Mucosa of stomach (tissue), 1 donor: ENCODE data around the gene HSPBAP1.

ENCODE experiments used
- H3K27me3 ChIP-seq: one replicate; pipeline ENCODE4 v1.7.0; 2013; ENCODE audit warnings: mild to moderate bottlenecking, low read length; ENCODE audit not compliant: control insufficient read depth, insufficient read depth
- H3K36me3 ChIP-seq: one replicate; pipeline ENCODE4 v1.7.0; 2013; ENCODE audit warnings: low read length; ENCODE audit not compliant: control insufficient read depth, insufficient read depth
- H3K4me1 ChIP-seq: one replicate; pipeline ENCODE4 v1.7.0; 2013; ENCODE audit warnings: mild to moderate bottlenecking, low read length; ENCODE audit not compliant: control insufficient read depth, insufficient read depth
- H3K4me3 ChIP-seq: one replicate; pipeline ENCODE4 v1.7.0; 2013; ENCODE audit warnings: low read length
- H3K9ac ChIP-seq: one replicate; pipeline ENCODE4 v1.7.0; 2013; ENCODE audit warnings: mild to moderate bottlenecking, low read length, moderate library complexity
- H3K9me3 ChIP-seq: one replicate; pipeline ENCODE4 v1.7.0; 2013; ENCODE audit warnings: mild to moderate bottlenecking, low read length, moderate library complexity; ENCODE audit not compliant: control insufficient read depth
- donor health status: Pancreatic carcinoma.

HSPBAP1 gene

DNA sequence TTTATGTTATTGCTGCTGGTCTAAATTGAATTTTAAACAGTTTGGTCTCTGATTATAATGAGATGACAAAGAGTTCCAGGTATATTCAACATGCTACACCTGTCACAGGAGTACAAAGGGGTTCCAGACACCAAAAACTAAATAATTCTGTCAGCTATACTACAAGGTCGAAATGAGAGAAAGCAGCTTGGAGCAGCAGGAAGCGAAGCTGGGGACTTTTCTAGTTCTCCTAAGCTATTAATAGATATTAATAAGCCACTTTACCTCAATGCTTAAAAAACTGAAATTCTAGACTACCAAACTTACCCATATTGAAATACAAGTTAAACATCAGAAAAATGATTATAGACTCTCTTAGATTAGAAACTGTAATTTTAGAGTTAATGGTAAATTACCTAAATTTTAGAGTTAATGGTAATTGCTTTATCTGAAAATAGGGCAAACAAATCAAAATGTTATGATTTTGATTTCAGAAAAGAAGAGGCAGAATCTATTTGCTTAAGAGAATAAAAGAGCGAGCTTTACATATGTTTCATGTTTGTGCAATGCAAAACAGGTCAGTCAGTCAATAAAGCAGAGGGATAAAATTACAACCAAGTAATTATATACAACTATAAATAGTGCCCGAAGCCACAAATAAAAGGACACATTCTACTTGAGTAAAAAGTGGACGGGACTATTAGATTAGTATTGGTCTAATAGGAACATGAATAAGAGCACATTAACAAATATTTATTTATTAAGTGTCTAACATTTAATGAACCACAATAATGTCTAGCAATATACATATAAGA, 16.8 kb downstream of the HSPBAP1 start:
- H3K4me3 ChIP-seq = no peak overlapping the region

DNA sequence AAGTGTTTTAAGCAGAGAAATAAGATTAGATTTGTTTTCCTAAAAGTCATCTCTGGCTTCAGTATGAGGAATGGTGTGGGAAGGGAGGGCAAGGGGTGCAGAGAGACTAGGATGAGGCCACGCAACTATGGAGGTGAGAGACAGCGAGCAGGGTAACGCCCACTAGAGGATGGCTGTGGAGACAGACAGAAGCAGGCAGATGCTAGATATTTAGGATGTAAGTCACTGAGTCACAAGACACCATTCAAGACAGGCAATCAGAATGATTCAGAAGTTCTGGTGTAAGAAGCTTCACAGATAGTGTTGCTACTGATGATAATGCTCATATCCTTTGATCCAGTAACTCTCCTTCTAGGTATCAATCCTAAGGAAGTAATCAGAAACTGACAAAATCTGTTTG, 19.1 kb downstream of the HSPBAP1 start:
- H3K4me3 ChIP-seq = no peak overlapping the region
- H3K9me3 ChIP-seq = no peaks in the 10 kb centered on the region
- no peak overlapping the region for H3K9ac ChIP-seq
- no peaks in the 10 kb centered on the region for H3K4me1 ChIP-seq
- H3K36me3 ChIP-seq = no peaks in the 10 kb centered on the region
- H3K27me3 ChIP-seq = no peaks in the 10 kb centered on the region

More for the DNA sequence above, 16.8 kb downstream of the HSPBAP1 start:
- H3K4me1 ChIP-seq = no peaks in the 10 kb centered on the region
- H3K36me3 ChIP-seq = no peaks in the 10 kb centered on the region
- no peaks in the 10 kb centered on the region for H3K9me3 ChIP-seq
- no peaks in the 10 kb centered on the region for H3K27me3 ChIP-seq
- no peak overlapping the region for H3K9ac ChIP-seq

DNA sequence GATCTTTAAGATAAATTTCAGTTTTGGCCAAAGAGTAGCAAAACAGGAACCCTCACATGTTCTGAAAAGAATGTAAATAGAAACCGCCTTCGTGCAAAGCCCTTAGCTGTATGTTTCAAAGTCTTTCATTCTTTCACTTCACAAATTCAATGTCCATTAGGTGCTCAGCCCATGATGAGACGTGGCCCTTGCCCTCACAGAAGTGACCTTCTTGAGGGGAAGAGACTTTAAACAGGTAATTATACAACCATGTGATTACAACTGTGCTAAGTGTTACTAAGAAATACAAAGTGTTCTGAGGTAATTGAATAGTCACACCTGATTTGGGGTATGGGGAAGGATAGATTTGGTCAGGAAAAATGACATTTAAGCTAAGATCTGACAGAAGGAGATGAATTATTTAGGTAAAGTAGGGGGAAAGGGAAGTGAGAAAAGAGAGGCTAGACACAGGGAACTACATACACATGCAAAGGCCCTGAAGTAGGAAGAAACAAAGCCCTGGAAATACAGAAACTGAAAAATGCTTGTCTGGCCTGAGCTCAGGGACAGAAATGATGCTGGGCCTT, 19.6 kb downstream of the HSPBAP1 start:
- Histone ChIP-seq H3K9ac (no peak overlapping the region), H3K36me3 (no peaks in the 10 kb centered on the region), H3K9me3 (no peaks in the 10 kb centered on the region), H3K4me1 (no peaks in the 10 kb centered on the region), H3K27me3 (no peaks in the 10 kb centered on the region), H3K4me3 (no peak overlapping the region)

DNA sequence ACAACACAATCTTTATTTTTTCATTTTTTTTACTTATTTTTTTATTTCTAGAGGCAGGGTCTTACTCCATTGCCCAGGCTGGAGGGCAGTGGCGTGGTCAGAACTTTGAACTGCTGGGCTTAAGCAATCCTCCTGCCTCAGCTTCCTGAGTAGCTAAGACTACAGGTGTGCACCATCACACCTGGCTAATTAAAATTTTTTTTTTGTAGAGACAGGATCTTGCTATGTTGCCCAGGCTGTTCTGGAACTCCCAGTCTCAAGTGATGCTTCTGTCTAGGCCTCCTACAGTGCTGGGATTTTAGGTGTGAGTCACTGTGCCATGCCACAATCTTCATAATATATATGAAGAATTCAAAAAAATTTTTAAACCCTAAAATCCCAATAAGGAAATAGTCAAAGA, 20.8 kb downstream of the HSPBAP1 start:
- H3K27me3 ChIP-seq = no peaks in the 10 kb centered on the region
- no peaks in the 10 kb centered on the region for H3K9me3 ChIP-seq
- H3K4me3 ChIP-seq = no peak overlapping the region
- no peaks in the 10 kb centered on the region for H3K4me1 ChIP-seq
- H3K36me3 ChIP-seq = no peaks in the 10 kb centered on the region
- H3K9ac ChIP-seq = no peak overlapping the region

DNA sequence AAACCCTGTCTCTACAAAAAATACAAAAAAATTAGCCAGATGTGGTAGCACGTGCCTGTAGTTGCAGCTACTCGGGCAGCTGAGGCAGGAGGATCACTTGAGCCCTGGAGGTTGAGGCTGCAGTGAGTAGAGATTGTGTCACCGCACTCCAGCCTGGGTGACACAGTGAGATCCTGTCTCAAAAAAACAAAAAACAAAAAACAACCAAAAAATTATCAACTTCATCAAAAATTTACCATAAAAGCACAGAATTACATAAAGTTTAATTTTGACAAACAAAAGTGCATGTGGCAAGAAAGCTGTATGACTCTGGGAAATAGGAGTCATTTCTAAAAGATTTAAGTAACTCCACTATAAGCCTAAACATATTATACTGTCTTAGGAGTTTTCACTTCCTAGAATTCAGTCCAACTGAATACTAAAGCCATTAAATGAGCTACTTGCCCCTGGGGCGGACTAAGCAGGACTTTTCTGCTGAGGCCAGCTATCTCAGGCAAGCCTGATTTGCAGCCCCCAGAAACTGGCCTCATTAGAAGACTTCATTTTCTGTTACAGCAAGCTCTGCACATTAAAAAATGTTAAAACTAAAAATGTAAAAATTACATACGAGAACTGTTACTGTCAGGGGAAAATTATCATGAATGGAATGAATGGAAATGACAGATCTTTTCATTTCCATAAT, 23.0 kb downstream of the HSPBAP1 start:
- Histone ChIP-seq H3K9ac (no peak overlapping the region), H3K9me3 (no peaks in the 10 kb centered on the region), H3K36me3 (no peaks in the 10 kb centered on the region), H3K27me3 (no peaks in the 10 kb centered on the region), H3K4me3 (no peak overlapping the region), H3K4me1 (no peaks in the 10 kb centered on the region)

DNA sequence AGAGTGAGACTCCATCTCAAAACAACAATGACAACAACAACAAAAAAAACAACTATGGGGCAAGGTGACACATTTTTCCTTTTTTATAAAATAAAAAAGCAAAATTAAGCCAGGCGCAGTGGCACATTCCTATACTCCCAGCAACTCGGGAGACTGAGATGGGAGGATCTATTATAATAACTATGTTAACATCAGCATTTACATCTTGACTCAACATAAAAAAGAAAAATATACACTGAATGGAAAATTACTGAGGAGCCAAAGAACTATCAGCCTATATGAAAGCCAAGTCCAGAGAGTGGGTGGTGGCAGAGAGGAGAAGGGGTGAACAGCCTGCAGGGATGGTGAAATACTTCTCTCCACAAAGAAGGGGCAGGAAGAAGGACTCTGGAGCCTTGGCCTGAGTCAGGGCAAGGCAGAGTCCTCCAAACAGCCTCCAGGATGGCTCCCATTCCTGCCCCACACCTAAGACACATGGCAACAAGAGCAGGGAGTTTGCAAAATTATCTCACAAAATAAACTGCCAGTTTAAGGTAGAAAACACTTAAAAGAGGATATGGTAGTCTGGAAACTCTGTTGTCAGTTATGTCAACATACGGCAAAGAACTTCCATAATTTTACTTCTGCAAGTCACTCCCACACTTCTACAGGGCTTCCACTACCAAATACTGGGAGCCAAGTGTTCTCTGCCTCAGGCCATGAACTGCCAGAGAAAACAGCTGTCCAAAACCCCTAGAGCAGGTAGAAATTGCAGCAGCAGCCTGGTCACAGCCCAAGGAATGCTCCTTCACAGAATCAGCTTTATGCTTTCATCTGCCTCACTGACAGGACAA, 25.9 kb downstream of the HSPBAP1 start:
- Histone ChIP-seq H3K4me3 (no peak overlapping the region), H3K27me3 (no peaks in the 10 kb centered on the region), H3K36me3 (no peaks in the 10 kb centered on the region), H3K9me3 (no peaks in the 10 kb centered on the region), H3K9ac (no peak overlapping the region), H3K4me1 (no peaks in the 10 kb centered on the region)

DNA sequence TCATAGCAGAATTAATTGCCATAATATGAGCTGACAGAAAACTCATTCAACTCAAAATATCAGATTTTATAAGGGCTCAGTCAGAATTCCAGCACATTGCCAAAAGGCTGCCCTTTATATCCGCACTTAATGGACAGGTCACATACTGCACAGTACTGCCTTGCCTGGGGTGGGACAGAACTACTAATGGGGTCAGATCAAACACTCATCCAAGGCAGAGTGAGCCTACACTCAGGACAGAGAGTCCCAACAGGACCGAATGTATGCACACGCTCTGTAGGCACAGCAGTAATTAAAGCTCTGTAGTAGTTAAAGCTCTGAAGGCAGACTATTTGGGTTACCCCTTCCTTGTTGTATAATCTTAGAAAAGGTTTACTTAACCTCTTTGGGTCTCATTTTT, 27.2 kb downstream of the HSPBAP1 start:
- H3K9ac ChIP-seq = no peak overlapping the region
- no peak overlapping the region for H3K4me3 ChIP-seq
- no peaks in the 10 kb centered on the region for H3K36me3 ChIP-seq
- H3K9me3 ChIP-seq = no peaks in the 10 kb centered on the region
- H3K27me3 ChIP-seq = no peaks in the 10 kb centered on the region
- no peaks in the 10 kb centered on the region for H3K4me1 ChIP-seq

DNA sequence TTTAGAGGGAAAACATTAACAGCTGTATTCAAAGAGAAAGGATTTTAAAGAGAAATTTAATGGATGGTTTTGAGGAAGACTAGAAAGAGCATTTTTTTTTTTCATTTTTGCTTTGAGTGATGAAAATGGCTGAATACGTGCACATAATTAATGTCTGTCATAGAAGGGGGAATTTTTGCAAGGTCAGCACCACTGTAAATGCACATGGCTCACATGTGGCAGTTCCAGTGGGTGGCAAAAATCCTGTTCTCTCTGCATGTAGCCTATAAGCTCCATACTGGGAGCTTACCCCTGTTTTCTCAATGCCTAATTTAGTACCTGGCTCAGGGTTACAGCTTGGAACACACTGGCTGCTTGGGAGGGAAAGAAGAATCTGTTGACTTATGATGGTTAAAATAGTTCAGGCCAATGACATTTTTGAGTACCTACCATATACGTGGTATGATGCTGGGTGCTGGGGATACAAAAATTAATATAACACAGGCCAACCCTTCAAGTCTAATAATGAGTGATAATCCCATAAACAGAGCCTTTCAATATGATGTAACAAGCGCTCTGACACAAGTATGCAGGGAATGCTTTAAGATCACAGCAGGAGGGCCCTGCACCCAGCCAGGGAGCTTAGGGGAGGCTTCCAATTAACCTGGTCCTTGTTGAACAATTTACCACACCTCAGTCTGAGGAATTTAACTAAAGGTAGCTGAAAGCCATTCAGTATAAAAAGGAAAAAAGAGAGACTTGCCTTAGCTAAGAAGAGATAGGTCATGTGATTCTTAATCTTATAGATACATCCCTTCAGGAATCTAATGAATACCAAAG, 33.0 kb downstream of the HSPBAP1 start:
- Histone ChIP-seq H3K9ac (no peak overlapping the region), H3K9me3 (no peaks in the 10 kb centered on the region), H3K36me3 (no peaks in the 10 kb centered on the region), H3K4me1 (no peaks in the 10 kb centered on the region), H3K27me3 (no peaks in the 10 kb centered on the region), H3K4me3 (no peak overlapping the region)

DNA sequence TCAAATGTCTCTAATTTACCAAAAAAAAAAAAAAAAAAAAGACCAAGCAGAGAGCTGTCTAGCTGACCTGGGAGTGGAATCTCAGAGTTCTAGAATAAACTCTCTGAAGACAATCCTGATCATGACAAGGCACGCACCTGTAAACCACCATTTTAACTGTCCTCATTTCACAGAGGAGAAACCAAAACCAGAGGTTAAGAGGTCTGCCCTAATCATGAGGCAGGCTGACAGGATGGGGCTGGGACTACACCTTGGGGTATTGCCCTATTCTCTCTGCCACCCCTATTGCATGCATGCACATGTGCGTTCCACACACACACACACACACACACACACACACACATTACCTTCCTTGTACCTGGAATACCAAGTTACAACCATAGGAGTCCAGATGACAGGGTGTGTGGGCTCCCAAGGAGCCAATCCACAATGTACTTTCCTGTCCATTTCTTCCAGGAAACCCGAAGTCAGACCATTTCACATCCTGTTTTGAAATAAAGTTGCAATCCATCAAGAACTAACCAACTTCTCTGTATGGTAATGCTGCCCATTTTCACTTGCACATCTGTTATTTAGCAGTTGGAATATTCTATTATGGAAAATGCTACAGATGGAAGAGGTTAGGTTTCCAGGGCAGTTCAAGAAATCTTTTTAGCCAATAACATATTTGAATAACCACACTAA, 34.6 kb downstream of the HSPBAP1 start:
- no peaks in the 10 kb centered on the region for H3K27me3 ChIP-seq
- no peak overlapping the region for H3K9ac ChIP-seq
- no peaks in the 10 kb centered on the region for H3K9me3 ChIP-seq
- H3K36me3 ChIP-seq = no peaks in the 10 kb centered on the region
- H3K4me1 ChIP-seq = no peaks in the 10 kb centered on the region
- H3K4me3 ChIP-seq = no peak overlapping the region

DNA sequence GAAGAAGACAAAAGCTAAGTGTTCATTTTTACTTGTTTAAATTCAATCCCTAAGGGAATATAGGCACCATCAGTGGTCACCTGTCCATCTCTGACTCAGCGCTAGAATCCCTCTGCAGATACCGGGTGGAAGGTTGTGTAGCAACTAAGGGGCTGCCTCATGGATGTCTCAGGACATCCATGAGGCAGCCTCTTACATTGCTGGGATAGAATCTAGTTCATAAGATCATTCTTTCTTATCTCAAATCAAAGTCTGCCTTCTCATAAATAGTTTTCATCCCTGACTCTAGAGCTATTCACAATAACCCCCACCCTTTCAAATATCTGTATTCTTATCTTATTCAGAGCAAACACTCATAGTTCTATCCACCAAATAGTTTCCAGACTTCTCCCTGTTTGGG, 38.1 kb downstream of the HSPBAP1 start:
- Histone ChIP-seq H3K4me1 (no peaks in the 10 kb centered on the region), H3K4me3 (no peak overlapping the region), H3K9me3 (no peaks in the 10 kb centered on the region), H3K36me3 (no peaks in the 10 kb centered on the region), H3K27me3 (no peaks in the 10 kb centered on the region), H3K9ac (no peak overlapping the region)

DNA sequence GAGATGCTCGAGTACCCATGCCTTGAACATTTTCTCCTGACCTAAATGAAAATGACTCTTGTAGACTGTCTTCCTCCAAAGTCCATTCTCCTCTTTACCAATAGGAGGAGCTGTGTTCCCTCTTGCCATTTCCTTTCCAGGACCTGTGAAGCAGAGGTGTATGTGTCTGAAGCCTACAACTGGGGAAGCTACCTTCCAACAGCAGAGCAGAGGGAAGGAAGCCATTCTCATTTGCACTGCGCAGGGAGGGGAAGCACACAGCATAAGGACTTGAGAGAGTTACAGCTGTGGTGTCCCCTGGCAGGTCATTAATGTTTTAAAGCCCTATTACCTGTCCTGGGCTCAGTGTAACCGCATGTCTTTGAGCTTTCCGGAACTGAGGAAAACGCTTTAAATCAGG, 38.7 kb downstream of the HSPBAP1 start:
- no peaks in the 10 kb centered on the region for H3K9me3 ChIP-seq
- no peaks in the 10 kb centered on the region for H3K4me1 ChIP-seq
- H3K27me3 ChIP-seq = no peaks in the 10 kb centered on the region
- no peak overlapping the region for H3K4me3 ChIP-seq
- H3K9ac ChIP-seq = no peak overlapping the region
- no peaks in the 10 kb centered on the region for H3K36me3 ChIP-seq
